ENCODE data around the gene XK. TPM values are rescaled to one million over a fixed set of nuclear protein-coding genes. Genes with fewer than 3 reads are reported as not detected.

Gene XK
- total RNA-seq, 4 donors from 2014 or later: 1.1 to 2.3 (median 1.7) TPM

DNA sequence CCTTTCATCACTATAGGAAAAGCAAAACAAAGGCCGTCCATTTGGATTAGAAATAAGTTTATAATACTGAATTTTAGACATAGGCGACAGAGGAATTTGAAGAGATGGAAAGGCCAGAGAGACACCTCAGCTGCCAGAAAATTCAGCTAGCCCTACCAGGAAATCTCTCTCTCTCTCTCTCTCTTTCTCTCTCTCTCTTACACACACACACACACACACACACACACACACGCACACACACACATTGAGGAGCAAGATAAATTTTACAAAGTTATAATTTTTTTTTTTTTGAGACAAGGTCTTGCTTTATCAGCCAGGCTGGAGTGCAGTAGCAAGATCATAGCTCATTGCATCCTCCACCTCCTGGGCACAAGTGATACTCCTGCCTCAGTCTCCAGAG lies 1.4 kb downstream of the XK start:
- no peak overlapping the region for H3K27ac ChIP-seq
- no peak for DNase-seq (ENCODE audit: low spot score in 2 of 2)
- no peaks in the 10 kb centered on the region for H3K27me3 ChIP-seq
- no peak for TF ChIP-seq POLR2A (IDR thresholded peaks at IDR 0.05)
- TF ChIP-seq CTCF (IDR thresholded peaks at IDR 0.05): no peak
- no peak for TF ChIP-seq POLR2AphosphoS5 (IDR thresholded peaks at IDR 0.05)
- TF ChIP-seq EP300 (IDR thresholded peaks at IDR 0.05): no peak
- H3K36me3 ChIP-seq: no peaks in the 10 kb centered on the region
- H3K4me1 ChIP-seq: peaks cover 6% of the 10 kb centered on the region
- H3K4me3 ChIP-seq: no peak overlapping the region
- H3K9me3 ChIP-seq: no peaks in the 10 kb centered on the region
- WGBS: 88% methylated on average over 3 of the region's 3 CpGs

DNA sequence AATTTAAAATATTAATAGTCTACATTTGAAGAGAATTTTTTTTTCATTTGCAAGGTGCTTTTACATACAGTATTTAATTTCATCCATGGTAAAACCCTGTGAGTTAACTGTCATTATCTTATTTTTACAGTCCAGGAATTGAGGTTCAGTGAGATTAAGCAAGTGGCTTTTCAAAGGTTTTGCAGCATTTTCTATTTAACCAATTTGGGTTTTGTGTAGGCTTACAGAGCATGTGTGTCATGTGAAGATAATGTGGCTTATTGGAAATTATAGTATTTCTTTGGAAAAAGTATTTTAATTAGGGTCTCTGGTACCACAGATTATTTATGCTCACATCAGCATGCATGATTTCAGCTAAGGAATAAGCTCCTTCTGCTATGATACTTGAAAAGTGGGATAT lies 4.5 kb downstream of the XK start:
- TF ChIP-seq EP300 (IDR thresholded peaks at IDR 0.05) (no peak), CTCF (IDR thresholded peaks at IDR 0.05) (no peak), POLR2A (IDR thresholded peaks at IDR 0.05) (no peak), POLR2AphosphoS5 (IDR thresholded peaks at IDR 0.05) (no peak)
- no peaks in the 10 kb centered on the region for H3K27me3 ChIP-seq
- H3K9me3 ChIP-seq: no peaks in the 10 kb centered on the region

GRCh38 chrX:37692918-37693317 lies 7.3 kb downstream of the XK start:
- no peaks in the 10 kb centered on the region for H3K27me3 ChIP-seq
- no peak overlapping the region for H3K4me3 ChIP-seq
- DNase-seq (ENCODE audit: low spot score in 2 of 2): no peak
- H3K4me1 ChIP-seq: no peaks in the 10 kb centered on the region
- TF ChIP-seq CTCF (IDR thresholded peaks at IDR 0.05): no peak
- TF ChIP-seq POLR2AphosphoS5 (IDR thresholded peaks at IDR 0.05): no peak
- no peak for TF ChIP-seq EP300 (IDR thresholded peaks at IDR 0.05)
- TF ChIP-seq POLR2A (IDR thresholded peaks at IDR 0.05): no peak
- no peaks in the 10 kb centered on the region for H3K36me3 ChIP-seq
- WGBS: 87% methylated on average over 3 of the region's 3 CpGs
- no peaks in the 10 kb centered on the region for H3K9me3 ChIP-seq
- no peak overlapping the region for H3K27ac ChIP-seq

More for the DNA sequence above, 4.5 kb downstream of the XK start:
- Histone ChIP-seq H3K4me3 (no peak overlapping the region), H3K27ac (no peak overlapping the region), H3K36me3 (no peaks in the 10 kb centered on the region), H3K4me1 (peaks cover 6% of the 10 kb centered on the region)
- DNase-seq (ENCODE audit: low spot score in 2 of 2): no peak

- no peaks in the 10 kb centered on the region for H3K36me3 ChIP-seq
- no peak overlapping the region for H3K27ac ChIP-seq
- 34% methylated on average over 1 of the region's 1 CpG for WGBS
- no peak for DNase-seq (ENCODE audit: low spot score in 2 of 2)
- H3K4me3 ChIP-seq: no peak overlapping the region
- no peaks in the 10 kb centered on the region for H3K27me3 ChIP-seq
- H3K9me3 ChIP-seq: no peaks in the 10 kb centered on the region
- no peak for TF ChIP-seq CTCF (IDR thresholded peaks at IDR 0.05)
- TF ChIP-seq POLR2AphosphoS5 (IDR thresholded peaks at IDR 0.05): no peak
- TF ChIP-seq POLR2A (IDR thresholded peaks at IDR 0.05): no peak
- TF ChIP-seq EP300 (IDR thresholded peaks at IDR 0.05): no peak
- H3K4me1 ChIP-seq: no peaks in the 10 kb centered on the region
Observed at GRCh38 chrX:37697169-37697760, 11.7 kb downstream of the XK start.

DNA sequence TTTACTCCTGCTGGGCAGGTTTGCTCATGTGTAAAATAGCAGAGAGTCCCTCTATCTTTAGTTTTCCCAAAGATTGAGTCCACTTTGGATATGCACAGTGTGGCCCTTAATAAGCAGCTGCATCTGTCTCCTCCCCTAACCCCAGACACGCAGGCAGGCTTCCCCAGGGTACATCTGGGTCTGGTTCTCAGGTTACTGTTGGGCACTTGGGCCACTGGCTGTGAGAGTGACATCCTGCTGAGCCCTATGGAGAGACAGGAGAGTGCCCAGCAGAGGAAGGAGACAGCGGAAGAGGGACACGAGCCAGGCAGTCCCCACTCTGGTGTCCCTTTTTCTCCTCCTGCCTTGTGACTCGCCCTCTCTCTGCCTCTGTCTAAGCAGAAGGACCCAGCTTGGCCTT lies 16.0 kb downstream of the XK start:
- 53% methylated on average over 4 of the region's 4 CpGs for WGBS
- no peaks in the 10 kb centered on the region for H3K27me3 ChIP-seq
- no peak overlapping the region for H3K4me3 ChIP-seq
- no peaks in the 10 kb centered on the region for H3K9me3 ChIP-seq
- H3K4me1 ChIP-seq: no peaks in the 10 kb centered on the region
- TF ChIP-seq POLR2A (IDR thresholded peaks at IDR 0.05): no peak
- no peak for TF ChIP-seq CTCF (IDR thresholded peaks at IDR 0.05)
- TF ChIP-seq EP300 (IDR thresholded peaks at IDR 0.05): no peak
- no peak for TF ChIP-seq POLR2AphosphoS5 (IDR thresholded peaks at IDR 0.05)
- no peak overlapping the region for H3K27ac ChIP-seq
- DNase-seq (ENCODE audit: low spot score in 2 of 2): no peak
- no peaks in the 10 kb centered on the region for H3K36me3 ChIP-seq
